GM21423 (cell line): ENCODE results near the gene SYNE3.
"Not testable (repeated sequence)": the region's sequence is repeated elsewhere in the genome, so short reads cannot be mapped to it uniquely, and the experiment has no call there.

Experiments used
- ATAC-seq: cut with Tn5 transposase; IDR thresholded peaks from one replicate; pipeline ENCODE4 v1.9.1; 2021; ENCODE audit warnings: mild to moderate bottlenecking, moderate library complexity; ENCODE audit not compliant: unreplicated experiment

The SYNE3 gene

GRCh38 chr14:95524706-95525512, 8.5 kb upstream of the SYNE3 start:
- ATAC-seq = no peak

- no peak for ATAC-seq
Observed at GRCh38 chr14:95523815-95524448, 7.5 kb upstream of the SYNE3 start.

GRCh38 chr14:95523051-95523814, 6.8 kb upstream of the SYNE3 start:
- ATAC-seq = no peak

- no peak for ATAC-seq
Observed at GRCh38 chr14:95522556-95522955, 6.1 kb upstream of the SYNE3 start.

- no peak for ATAC-seq
Observed at GRCh38 chr14:95522116-95522515, 5.7 kb upstream of the SYNE3 start.

GRCh38 chr14:95521001-95521400, 4.6 kb upstream of the SYNE3 start:
- ATAC-seq = no peak

- ATAC-seq = no peak
Observed at GRCh38 chr14:95520346-95520745, 3.9 kb upstream of the SYNE3 start.

GRCh38 chr14:95519699-95520098, 3.2 kb upstream of the SYNE3 start:
- ATAC-seq = no peak

GRCh38 chr14:95518045-95518751, 1.7 kb upstream of the SYNE3 start:
- no peak for ATAC-seq

GRCh38 chr14:95515596-95516552, 576 bp downstream of the SYNE3 start:
- peak; percentile 84 for ATAC-seq

GRCh38 chr14:95515080-95515489, 1.4 kb downstream of the SYNE3 start:
- ATAC-seq = no peak

- ATAC-seq = no peak
Observed at GRCh38 chr14:95514131-95515079, 2.0 kb downstream of the SYNE3 start.

GRCh38 chr14:95513291-95513690, 3.2 kb downstream of the SYNE3 start:
- no peak for ATAC-seq

GRCh38 chr14:95511687-95512086, 4.8 kb downstream of the SYNE3 start:
- ATAC-seq = no peak

GRCh38 chr14:95510804-95511203, 5.6 kb downstream of the SYNE3 start:
- no peak for ATAC-seq

GRCh38 chr14:95510344-95510743, 6.1 kb downstream of the SYNE3 start:
- ATAC-seq = not testable (repeated sequence)

GRCh38 chr14:95509495-95509894, 7.0 kb downstream of the SYNE3 start:
- no peak for ATAC-seq

GRCh38 chr14:95508377-95508776, 8.1 kb downstream of the SYNE3 start:
- no peak for ATAC-seq

GRCh38 chr14:95507701-95508103, 8.7 kb downstream of the SYNE3 start:
- ATAC-seq = peak; percentile 30
